Activated gamma-delta T cell treated with anti-CD3 and anti-CD28 coated beads, Interleukin-2, amount 50 U/mL, for 16 hours (primary cell): ENCODE measurements around the gene CCER1.
"Not testable (repeated sequence)": the region's sequence is repeated elsewhere in the genome, so short reads cannot be mapped to it uniquely, and the experiment has no call there.

Source experiments
- DNase-seq: peaks from one replicate; pipeline ENCODE4 v3.0.0-alpha.2; 2020; ENCODE audit warnings: low read depth

The CCER1 gene, protein sequence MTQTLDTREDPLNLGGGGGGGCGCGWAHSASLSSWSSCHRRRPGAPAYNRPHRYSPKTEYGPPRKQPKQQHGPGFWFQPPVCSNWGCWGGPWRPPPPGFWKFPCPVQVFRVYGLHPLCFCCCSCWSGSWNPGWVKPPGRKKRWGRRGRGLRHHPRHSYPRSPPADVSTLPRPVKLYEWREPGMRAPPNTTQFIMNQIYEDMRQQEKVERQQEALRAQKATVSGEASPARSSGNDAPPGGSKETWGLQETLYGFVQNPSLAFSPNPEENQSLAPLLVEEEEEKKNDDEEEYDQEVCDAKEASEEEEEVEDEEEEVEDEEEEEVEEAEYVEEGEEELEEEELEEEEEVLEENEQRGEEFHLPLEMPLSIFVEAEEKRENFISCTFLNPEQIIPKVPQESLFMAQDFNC

DNA sequence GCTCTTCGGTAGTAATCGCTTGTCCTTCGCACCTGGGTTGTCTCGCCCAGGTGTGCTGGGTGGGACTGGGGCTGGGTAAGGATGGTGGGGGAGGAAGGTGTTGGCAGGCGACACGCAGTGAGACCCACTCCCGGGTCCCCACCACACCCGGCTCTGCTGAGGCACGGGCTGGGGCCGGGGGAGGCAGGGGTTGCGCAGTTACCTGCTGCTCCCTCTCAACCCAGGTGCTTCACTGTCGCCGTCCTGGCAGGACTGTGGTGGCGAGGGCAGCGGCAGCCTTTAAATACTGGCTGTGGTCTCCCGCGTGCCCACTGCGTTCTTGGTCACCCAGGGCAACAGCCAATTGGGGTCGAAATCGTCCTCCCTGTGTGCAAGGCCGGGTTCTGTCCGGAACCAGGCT lies at the start of gene CCER1:
TSS of gene CCER1 (minus strand) at position 256 of the 400 bp plus-strand sequence. CDS start 434 bp downstream, outside the sequence.
- no peak for DNase-seq

GRCh38 chr12:91003737-91004136 lies 48.8 kb upstream of the CCER1 start:
- DNase-seq, result no peak

- DNase-seq, result no peak
Observed at GRCh38 chr12:91001306-91001705, 46.3 kb upstream of the CCER1 start.

GRCh38 chr12:90999966-91000365 lies 45.0 kb upstream of the CCER1 start:
- DNase-seq, result no peak

DNA sequence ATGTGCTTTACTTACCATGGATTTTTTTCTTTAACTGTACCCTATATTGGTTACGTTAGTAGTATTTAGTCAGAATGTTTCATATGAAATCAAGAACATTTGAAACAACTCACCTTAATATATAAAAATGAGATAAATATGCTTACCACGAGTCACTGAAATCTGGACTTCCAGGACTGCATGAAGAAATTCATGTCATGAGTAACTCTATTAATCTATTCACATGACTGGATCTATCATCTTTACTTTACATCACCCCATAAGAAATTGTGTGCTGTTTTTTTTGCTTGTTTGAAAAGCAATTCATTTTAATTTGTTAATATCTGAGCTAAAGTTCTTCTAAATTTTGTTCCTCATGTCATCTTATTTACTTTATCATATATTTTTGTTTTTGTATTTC lies 44.6 kb upstream of the CCER1 start:
- DNase-seq, result no peak

- no peak for DNase-seq
Observed at GRCh38 chr12:90995010-90995409, 40.0 kb upstream of the CCER1 start.

DNA sequence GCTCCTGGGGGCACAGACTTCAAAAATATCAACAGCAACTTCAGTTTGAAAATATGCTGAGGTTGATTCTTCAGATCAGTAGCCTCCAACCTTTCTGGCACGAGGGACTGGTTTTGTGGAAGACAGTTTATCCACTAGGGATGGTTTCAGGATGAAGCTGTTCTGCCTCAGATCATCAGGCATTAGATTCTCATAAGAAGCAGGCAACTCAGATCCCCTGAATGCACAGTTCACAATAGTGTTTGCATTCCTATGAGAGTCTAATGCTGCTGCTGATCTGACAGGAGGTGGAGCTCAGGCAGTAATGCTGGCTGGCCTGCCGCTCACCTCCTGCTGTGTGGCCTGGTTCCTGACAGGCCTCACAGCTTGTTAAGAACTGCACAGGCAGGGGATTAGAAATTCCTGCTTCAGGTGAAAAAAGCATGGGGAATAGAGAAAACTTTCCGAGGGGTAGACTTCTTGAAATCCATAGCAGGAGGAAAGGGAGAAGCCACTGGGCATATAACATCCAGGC lies 37.0 kb upstream of the CCER1 start:
- DNase-seq, result no peak

DNA sequence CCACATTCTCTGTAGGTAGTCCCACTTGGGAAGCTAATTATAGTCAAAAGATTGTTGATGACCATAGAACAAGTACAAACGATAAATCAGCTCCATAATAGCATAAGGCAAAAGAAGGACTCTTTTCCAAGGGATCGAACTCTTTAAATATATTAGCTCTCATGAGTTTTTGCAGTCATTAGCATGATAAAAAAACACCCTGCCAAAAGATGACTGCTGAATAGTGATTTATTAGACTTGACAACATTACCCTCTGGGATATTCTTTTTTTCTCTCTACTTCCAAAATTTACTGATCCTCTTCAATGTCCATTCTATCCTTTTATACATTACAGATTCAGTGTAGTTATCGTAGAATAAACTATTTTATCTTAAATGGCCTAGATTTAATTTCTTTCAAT lies 35.6 kb upstream of the CCER1 start:
- no peak for DNase-seq

GRCh38 chr12:90989686-90990111 lies 34.7 kb upstream of the CCER1 start:
- no peak for DNase-seq

DNA sequence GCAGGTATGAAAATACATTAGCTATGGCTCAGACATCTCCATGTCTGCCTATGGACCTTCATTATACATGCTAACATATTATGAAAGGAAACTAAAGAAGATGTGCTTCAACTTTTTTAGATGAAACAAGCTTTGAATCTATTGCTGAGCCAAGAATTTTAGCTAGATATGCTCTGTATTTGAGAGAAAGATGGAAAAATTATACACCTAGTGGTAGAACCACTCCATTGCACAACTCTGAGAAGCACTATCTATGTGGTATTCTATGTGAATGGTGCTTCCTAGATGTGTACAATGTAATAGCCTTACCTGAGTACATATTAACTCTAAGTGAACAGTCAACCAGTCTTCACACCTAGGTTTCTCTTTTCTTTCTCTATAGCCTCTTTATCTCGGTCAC lies 32.5 kb upstream of the CCER1 start:
- no peak for DNase-seq

GRCh38 chr12:90987101-90987500 lies 32.1 kb upstream of the CCER1 start:
- DNase-seq, result no peak

DNA sequence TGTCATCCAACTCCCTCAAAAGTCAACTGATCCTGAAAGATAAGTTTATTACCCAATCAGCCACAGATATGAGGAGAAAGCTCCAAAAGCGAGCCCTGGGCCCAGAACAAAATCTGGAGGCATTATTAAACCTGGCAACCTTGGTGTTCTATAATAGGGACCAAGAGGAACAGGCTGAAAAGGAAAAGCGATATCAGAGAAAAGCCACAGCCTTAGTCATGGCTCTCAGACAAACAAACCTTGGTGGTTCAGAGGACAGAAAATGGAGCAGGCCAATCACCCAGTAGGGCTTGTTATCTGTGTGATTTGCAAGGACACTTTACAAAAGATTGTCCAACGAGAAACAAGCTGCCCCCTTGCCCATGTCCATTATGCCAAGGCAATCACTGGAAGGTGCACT lies 30.4 kb upstream of the CCER1 start:
- DNase-seq, result not testable (repeated sequence)

DNA sequence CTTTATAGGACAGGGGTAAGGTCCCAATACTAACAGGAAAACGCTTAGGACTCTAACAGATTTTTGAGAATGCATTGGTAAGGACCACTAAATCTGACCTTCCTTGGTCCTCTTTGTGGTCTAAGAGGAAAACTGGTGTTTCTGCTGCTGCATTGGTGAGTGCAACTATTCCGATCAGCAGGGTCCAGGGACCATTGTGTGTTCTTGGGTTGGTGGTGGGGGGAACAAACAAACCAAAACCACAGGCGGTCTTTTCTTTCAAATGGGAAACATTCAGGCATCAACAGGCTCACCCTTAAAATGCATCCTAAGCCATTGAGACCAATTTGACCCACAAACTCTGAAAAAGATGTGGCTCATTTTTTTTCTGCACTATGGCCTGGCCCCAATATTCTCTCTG lies 29.1 kb upstream of the CCER1 start:
- DNase-seq, result no peak

- DNase-seq, result no peak
Observed at GRCh38 chr12:90982170-90982569, 27.2 kb upstream of the CCER1 start.

DNA sequence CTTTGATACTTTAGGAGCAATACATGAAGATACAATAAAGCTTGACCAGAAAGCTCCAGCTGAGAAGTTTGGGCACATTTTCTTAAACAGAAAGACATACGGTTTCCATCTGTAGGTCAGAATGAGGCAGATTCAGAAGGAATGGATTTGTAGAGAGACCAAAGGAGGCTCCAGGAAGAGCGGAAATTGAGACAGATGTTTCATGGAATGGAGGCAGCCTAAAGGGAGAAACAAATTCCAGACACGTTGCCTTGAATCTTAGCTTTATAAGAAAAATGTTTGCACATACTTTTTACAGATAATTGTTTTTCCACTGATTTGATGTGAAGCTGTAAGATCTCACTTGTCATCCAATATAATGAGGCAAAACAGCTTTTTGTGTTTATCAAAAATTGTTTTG lies 25.0 kb upstream of the CCER1 start:
- no peak for DNase-seq

- DNase-seq, result no peak
Observed at GRCh38 chr12:90979019-90979418, 24.0 kb upstream of the CCER1 start.

DNA sequence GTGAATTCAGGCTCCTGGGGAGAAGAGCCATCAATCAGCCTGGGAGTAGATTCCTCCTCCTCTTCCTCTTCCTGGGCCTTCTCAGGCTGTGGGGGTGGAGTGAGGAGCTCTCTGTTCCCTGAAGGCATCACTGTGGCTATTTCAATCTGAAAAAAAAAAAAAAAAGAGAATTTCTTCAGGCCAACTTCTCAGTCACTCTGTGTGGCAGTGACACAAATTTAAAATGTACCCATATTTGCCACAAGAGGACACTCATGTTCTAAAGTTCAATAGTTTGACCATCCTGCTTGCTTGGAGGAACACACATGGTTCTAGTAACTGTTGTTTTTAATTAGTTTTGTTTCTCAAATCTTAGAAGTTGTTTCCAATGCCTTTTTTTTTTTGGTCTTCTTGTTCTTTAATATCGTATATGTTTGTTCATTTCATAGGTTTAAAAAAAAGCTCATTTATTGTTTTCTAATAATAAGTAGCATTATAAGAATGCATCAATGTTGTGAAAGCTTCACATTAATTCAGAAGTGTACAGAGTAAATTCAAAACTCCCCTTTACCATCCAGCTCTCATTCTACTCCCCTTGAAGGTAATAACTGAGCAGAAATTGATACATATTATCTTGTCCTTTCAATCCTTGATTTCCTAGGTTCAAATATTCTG lies 23.3 kb upstream of the CCER1 start:
- no peak for DNase-seq

- DNase-seq, result no peak
Observed at GRCh38 chr12:90977224-90977623, 22.2 kb upstream of the CCER1 start.

DNA sequence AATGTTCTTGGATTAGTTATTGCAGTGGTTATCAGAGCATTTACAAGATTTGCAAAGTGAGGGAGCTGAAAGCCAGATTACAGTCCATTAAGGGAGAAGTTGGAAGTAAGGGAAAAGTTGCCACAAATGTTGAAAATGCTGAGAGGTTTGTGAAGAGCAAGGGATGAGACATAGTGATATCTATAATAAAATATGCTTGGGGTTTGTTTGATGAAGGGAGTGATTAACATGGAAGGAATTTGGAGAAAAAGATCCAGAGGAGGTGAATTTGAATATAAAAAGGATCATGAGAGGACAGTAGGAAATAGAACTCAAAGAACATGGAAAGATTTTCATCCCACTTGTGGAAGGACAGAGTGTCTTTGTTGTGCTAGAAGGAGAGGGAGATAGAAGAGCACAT lies 19.3 kb upstream of the CCER1 start:
- no peak for DNase-seq

GRCh38 chr12:90972226-90972625 lies 17.2 kb upstream of the CCER1 start:
- DNase-seq, result no peak

- no peak for DNase-seq
Observed at GRCh38 chr12:90970911-90971310, 15.9 kb upstream of the CCER1 start.

GRCh38 chr12:90970471-90970870 lies 15.5 kb upstream of the CCER1 start:
- no peak for DNase-seq

DNA sequence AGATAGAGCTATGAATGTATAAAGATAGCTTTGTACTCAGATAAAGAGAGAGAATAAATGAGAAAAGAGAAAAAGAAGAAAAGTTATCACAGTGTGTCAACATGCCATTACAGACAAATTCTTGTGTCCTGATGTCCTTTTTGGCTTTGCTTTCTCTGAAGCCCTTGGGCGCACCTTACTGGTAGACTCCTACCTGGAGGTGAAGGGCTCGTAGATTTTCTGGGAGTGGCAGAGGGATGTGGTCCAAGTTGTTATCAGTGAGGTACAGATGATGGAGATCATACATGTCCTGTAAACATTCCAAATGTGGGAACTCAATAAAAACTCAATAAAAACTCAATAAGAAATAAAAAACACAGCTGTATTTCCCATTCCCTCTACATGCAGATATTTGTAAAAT lies 14.9 kb upstream of the CCER1 start:
- DNase-seq, result no peak
